Pulmonary artery endothelial cell (primary cell): ENCODE measurements around the gene CD247. TPM values are rescaled to one million over a fixed set of nuclear protein-coding genes. Genes with fewer than 3 reads are reported as not detected.
A peak's percentile ranks its signal among the peaks of the same experiment; 100 is the strongest.

Experiments
- DNase-seq: peaks from one replicate; pipeline ENCODE4 v3.0.0-alpha.2; 2011; ENCODE audit warnings: low read depth, low spot score
- total RNA-seq: library from RNA; depleted of rRNA; stranded (reverse); fragments of >200 nt; gene quantifications from 2 replicates; pipeline ENCODE4 v1.2.3, GENCODE V29; 2014

The CD247 gene
- total RNA-seq, 1 donor from 2014 or later: 0.33 TPM

- no peak for DNase-seq
Observed at GRCh38 chr1:167463875-167464575, 54.3 kb downstream of the CD247 start.

- no peak for DNase-seq
Observed at GRCh38 chr1:167463080-167463479, 55.2 kb downstream of the CD247 start.

GRCh38 chr1:167462341-167462740, 56.0 kb downstream of the CD247 start:
- DNase-seq: no peak

GRCh38 chr1:167460836-167461235, 57.5 kb downstream of the CD247 start:
- DNase-seq: no peak

GRCh38 chr1:167457936-167458584, 60.3 kb downstream of the CD247 start:
- no peak for DNase-seq

- DNase-seq: no peak
Observed at GRCh38 chr1:167456926-167457325, 61.4 kb downstream of the CD247 start.

- DNase-seq: no peak
Observed at GRCh38 chr1:167456524-167456923, 61.8 kb downstream of the CD247 start.

- DNase-seq: no peak
Observed at GRCh38 chr1:167455786-167456446, 62.4 kb downstream of the CD247 start.

- DNase-seq: no peak
Observed at GRCh38 chr1:167454894-167455785, 63.2 kb downstream of the CD247 start.

- DNase-seq: no peak
Observed at GRCh38 chr1:167454304-167454893, 63.9 kb downstream of the CD247 start.

- DNase-seq: no peak
Observed at GRCh38 chr1:167453123-167453522, 65.2 kb downstream of the CD247 start.

- DNase-seq: no peak
Observed at GRCh38 chr1:167452483-167452882, 65.8 kb downstream of the CD247 start.

- no peak for DNase-seq
Observed at GRCh38 chr1:167450843-167451242, 67.5 kb downstream of the CD247 start.

- DNase-seq: no peak
Observed at GRCh38 chr1:167447521-167448136, 70.7 kb downstream of the CD247 start.

GRCh38 chr1:167446966-167447365, 71.4 kb downstream of the CD247 start:
- no peak for DNase-seq

GRCh38 chr1:167443757-167444156, 74.6 kb downstream of the CD247 start:
- DNase-seq: no peak

- no peak for DNase-seq
Observed at GRCh38 chr1:167442854-167443565, 75.3 kb downstream of the CD247 start.

GRCh38 chr1:167442142-167442848, 76.0 kb downstream of the CD247 start:
- peak; percentile 44 for DNase-seq

GRCh38 chr1:167441222-167441621, 77.1 kb downstream of the CD247 start:
- no peak for DNase-seq
